ENCODE data around the gene PCNX2. TPM values are rescaled to one million over a fixed set of nuclear protein-coding genes. Genes with fewer than 3 reads are reported as not detected.

PCNX2 gene
- total RNA-seq, 1 experiment from 2014 or later: 18.6 TPM

DNA sequence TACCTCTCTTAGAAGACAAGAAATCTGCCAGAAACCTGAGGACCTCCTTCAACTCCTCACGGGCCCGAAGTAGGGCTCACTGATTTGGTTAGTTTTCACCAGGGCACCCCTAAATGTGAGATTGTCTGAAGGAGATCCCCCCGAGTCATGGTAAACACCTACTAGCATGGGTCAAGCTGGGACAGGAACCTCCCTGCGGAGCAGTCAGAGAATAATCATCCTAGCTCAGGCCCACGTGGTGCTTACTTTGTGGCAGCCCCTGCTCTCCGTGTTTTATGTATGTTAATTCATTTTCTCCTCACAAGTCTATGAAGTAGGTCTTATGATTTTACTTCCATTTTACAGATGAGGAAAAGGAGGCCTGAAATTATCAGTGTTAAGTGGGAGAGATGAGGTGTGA, 206.9 kb downstream of the PCNX2 start:
- intact Hi-C loops (cut with micrococcal nuclease; ENCODE audit: unreplicated experiment): no loop called here
- no peaks in the 10 kb centered on the region; the same call in 1 of the 2 replicates for H3K9me3 ChIP-seq (ENCODE audit: insufficient read depth, low read depth)
- CTCF ChIA-PET: no interaction called here

DNA sequence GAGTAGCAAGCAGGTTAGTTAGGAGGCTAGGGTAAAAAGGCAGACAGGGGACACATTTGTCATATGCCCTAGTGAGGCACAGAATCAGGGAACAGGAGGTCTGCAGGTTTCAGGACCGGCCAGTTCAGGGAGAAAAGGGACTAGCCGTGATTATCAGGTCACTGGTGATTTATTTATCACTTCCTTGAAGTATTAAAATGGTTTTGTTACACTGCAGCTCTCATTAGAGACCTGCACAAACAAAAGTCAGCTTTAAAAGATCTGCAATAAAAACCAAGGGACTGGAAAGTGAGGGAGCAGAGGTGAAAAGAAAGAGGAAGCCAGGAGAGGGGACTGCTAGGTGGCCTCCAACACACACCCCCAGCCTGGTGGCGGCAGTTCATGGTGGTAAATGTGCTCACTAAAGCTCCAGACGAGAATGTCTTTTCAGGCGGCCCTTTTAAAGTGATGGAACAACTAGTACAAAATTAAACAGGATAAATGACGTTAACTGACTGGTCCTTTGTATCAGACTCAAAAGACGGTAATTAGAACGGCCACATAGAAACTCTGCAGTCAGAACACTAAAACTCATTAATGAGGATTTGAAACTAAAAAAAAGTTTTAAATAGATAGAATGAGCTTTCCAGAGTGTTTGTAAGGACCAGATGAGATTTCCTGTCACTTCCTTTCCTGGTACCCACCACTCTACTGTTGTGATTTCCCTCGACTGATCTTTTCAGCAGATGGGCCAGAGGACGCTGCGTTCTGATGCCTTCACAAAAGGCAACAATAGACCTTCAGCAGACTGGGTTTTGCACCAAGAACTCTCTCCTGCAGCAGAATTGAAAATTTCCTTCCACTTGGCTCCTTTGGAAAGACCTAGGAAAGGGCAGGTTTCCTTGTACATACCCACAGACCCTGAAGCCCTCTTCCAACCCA, 208.3 kb downstream of the PCNX2 start:
- intact Hi-C loops (cut with micrococcal nuclease; ENCODE audit: unreplicated experiment): no loop called here
- no peaks in the 10 kb centered on the region for H3K27me3 ChIP-seq (ENCODE audit: insufficient read depth, low read depth)
- no peak overlapping the region for H3K4me3 ChIP-seq
- no peak overlapping the region for H3K27ac ChIP-seq
- no peaks in the 10 kb centered on the region; the same call in 1 of the 2 replicates for H3K9me3 ChIP-seq (ENCODE audit: insufficient read depth, low read depth)
- H3K79me2 ChIP-seq (ENCODE audit: low read depth): no peaks in the 10 kb centered on the region
- H3K4me2 ChIP-seq: no peak overlapping the region
- H2AFZ ChIP-seq: no peak overlapping the region
- TF ChIP-seq, protein P1, sequence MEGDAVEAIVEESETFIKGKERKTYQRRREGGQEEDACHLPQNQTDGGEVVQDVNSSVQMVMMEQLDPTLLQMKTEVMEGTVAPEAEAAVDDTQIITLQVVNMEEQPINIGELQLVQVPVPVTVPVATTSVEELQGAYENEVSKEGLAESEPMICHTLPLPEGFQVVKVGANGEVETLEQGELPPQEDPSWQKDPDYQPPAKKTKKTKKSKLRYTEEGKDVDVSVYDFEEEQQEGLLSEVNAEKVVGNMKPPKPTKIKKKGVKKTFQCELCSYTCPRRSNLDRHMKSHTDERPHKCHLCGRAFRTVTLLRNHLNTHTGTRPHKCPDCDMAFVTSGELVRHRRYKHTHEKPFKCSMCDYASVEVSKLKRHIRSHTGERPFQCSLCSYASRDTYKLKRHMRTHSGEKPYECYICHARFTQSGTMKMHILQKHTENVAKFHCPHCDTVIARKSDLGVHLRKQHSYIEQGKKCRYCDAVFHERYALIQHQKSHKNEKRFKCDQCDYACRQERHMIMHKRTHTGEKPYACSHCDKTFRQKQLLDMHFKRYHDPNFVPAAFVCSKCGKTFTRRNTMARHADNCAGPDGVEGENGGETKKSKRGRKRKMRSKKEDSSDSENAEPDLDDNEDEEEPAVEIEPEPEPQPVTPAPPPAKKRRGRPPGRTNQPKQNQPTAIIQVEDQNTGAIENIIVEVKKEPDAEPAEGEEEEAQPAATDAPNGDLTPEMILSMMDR (conservative IDR thresholded peaks at IDR 0.05): no peak
- TF ChIP-seq EZH2 (IDR thresholded peaks at IDR 0.05; ENCODE audit: low read depth): no peak
- no TSS peak for BruUV-seq (replicated peaks)
- H3K9me2 ChIP-seq (ENCODE audit: insufficient read depth): no peaks in the 10 kb centered on the region
- DNase-seq: no peak
- ChIA-PET CTCF (no interaction called here), POLR2A (ENCODE audit: unreplicated experiment) (no interaction called here)
- H3K36me3 ChIP-seq (ENCODE audit: low read depth): peaks cover 10% of the 10 kb centered on the region; the same call in 1 of the 2 replicates
- H3K4me1 ChIP-seq (replicated peaks; ENCODE audit: insufficient read depth): peaks cover 11% of the 10 kb centered on the region
- no peaks in the 10 kb centered on the region for H4K20me1 ChIP-seq (ENCODE audit: insufficient read depth)
- H3F3A ChIP-seq (ENCODE audit: insufficient read depth, low read depth): 0 out of 2 replicates have a peak, but pooled peaks cover 7% of the 10 kb centered on the region

More for the DNA sequence above, 206.9 kb downstream of the PCNX2 start:
- Histone ChIP-seq H4K20me1 (ENCODE audit: insufficient read depth) (no peaks in the 10 kb centered on the region), H3F3A (ENCODE audit: insufficient read depth, low read depth) (0 out of 2 replicates have a peak, but pooled peaks cover 7% of the 10 kb centered on the region), H3K27me3 (ENCODE audit: insufficient read depth, low read depth) (no peaks in the 10 kb centered on the region), H3K79me2 (ENCODE audit: low read depth) (no peaks in the 10 kb centered on the region), H2AFZ (no peak overlapping the region), H3K4me2 (no peak overlapping the region), H3K4me1 (replicated peaks; ENCODE audit: insufficient read depth) (peaks cover 11% of the 10 kb centered on the region), H3K36me3 (ENCODE audit: low read depth) (0 out of 2 replicates have a peak, but pooled peaks cover 4% of the 10 kb centered on the region), H3K9me2 (ENCODE audit: insufficient read depth) (no peaks in the 10 kb centered on the region), H3K27ac (no peak overlapping the region), H3K4me3 (no peak overlapping the region)
- DNase-seq: no peak
- BruUV-seq (replicated peaks): no TSS peak
- POLR2A ChIA-PET (ENCODE audit: unreplicated experiment): no interaction called here
- TF ChIP-seq, protein P1 (conservative IDR thresholded peaks at IDR 0.05): no peak
- no peak for TF ChIP-seq EZH2 (IDR thresholded peaks at IDR 0.05; ENCODE audit: low read depth)

DNA sequence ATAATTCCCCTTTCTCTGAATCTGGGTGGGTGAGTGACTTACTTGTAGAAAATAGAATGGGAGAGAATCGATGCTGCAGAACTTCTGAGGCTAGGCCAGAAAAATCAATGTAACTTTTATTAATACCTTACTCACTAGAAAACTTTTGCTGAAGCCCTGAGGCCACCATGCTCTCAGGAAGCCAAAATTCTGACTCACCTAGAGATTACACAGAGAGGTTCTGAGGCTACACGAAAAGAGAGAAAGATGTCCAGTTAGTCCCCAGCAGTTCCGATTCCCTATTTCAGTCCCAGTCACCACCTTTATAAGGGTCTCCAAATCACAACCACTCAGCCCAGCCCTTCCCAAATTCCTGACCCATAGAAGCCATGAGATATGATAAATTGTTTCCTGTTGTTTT, 210.0 kb downstream of the PCNX2 start:
- H3K4me1 ChIP-seq (replicated peaks; ENCODE audit: insufficient read depth): peaks cover 11% of the 10 kb centered on the region
- no peak for TF ChIP-seq EZH2 (IDR thresholded peaks at IDR 0.05; ENCODE audit: low read depth)
- TF ChIP-seq, protein P1 (conservative IDR thresholded peaks at IDR 0.05): no peak
- peak in 1 of 2 experiments; percentile 69 for DNase-seq
- H4K20me1 ChIP-seq (ENCODE audit: insufficient read depth): no peaks in the 10 kb centered on the region
- POLR2A ChIA-PET (ENCODE audit: unreplicated experiment): no interaction called here
- no peaks in the 10 kb centered on the region for H3K79me2 ChIP-seq (ENCODE audit: low read depth)
- peak overlapping the region; percentile 31 for H3K4me2 ChIP-seq
- no TSS peak for BruUV-seq (replicated peaks)
- no peaks in the 10 kb centered on the region for H3K9me2 ChIP-seq (ENCODE audit: insufficient read depth)
- peaks cover 10% of the 10 kb centered on the region; the same call in 1 of the 2 replicates for H3K36me3 ChIP-seq (ENCODE audit: low read depth)
- intact Hi-C loops (cut with micrococcal nuclease; ENCODE audit: unreplicated experiment): no loop called here
- H3K27ac ChIP-seq: peak overlapping the region; percentile 61
- no peak overlapping the region for H3K4me3 ChIP-seq
- H2AFZ ChIP-seq: no peak overlapping the region
- H3K27me3 ChIP-seq (ENCODE audit: insufficient read depth, low read depth): no peaks in the 10 kb centered on the region
- 0 out of 2 replicates have a peak, but pooled peaks cover 7% of the 10 kb centered on the region for H3F3A ChIP-seq (ENCODE audit: insufficient read depth, low read depth)
- CTCF ChIA-PET: no interaction called here
- no peaks in the 10 kb centered on the region; the same call in 1 of the 2 replicates for H3K9me3 ChIP-seq (ENCODE audit: insufficient read depth, low read depth)

All from PC-9 (cell line).